Measurements from ENCODE around the gene PI4KB.

Gene PI4KB

GRCh38 chr1:151312826-151313225 lies 14.4 kb downstream of the PI4KB start:
- Histone ChIP-seq H3K9ac (ENCODE audit: low read length) (no peak overlapping the region), H3K4me2 (ENCODE audit: low read depth, low read length, poor library complexity, severe bottlenecking) (no peak overlapping the region), H3K27me3 (ENCODE audit: low read length) (no peaks in the 10 kb centered on the region), H3K36me3 (ENCODE audit: low read length) (no peaks in the 10 kb centered on the region), H4K20me1 (ENCODE audit: low read depth, low read length) (no peaks in the 10 kb centered on the region), H3K9me3 (ENCODE audit: insufficient read depth, low read length) (no peaks in the 10 kb centered on the region), H3F3A (ENCODE audit: insufficient read depth) (no peaks in the 10 kb centered on the region), H3K27ac (ENCODE audit: low read depth, low read length) (no peak overlapping the region), H2AFZ (ENCODE audit: low read depth, low read length, severe bottlenecking) (no peak overlapping the region), H3K9me2 (replicated peaks; ENCODE audit: insufficient read depth, low read length) (no peaks in the 10 kb centered on the region), H3K4me3 (ENCODE audit: insufficient read depth, low read length, poor library complexity, severe bottlenecking) (no peak overlapping the region), H3K79me2 (ENCODE audit: insufficient read depth, low read length) (no peaks in the 10 kb centered on the region)
- TF ChIP-seq CTCF (IDR thresholded peaks at IDR 0.05; ENCODE audit: insufficient read depth, low read length, poor library complexity, severe bottlenecking): no peak
- TF ChIP-seq EZH2phosphoT487 (conservative IDR thresholded peaks at IDR 0.05; ENCODE audit: low read length): no peak

GRCh38 chr1:151312411-151312810 lies 14.8 kb downstream of the PI4KB start:
- Histone ChIP-seq H3K9ac (ENCODE audit: low read length) (no peak overlapping the region), H3K4me3 (ENCODE audit: insufficient read depth, low read length, poor library complexity, severe bottlenecking) (no peak overlapping the region), H3F3A (ENCODE audit: insufficient read depth) (no peaks in the 10 kb centered on the region), H3K79me2 (ENCODE audit: insufficient read depth, low read length) (no peaks in the 10 kb centered on the region), H3K9me2 (replicated peaks; ENCODE audit: insufficient read depth, low read length) (no peaks in the 10 kb centered on the region), H3K27ac (ENCODE audit: low read depth, low read length) (no peak overlapping the region), H3K9me3 (ENCODE audit: insufficient read depth, low read length) (no peaks in the 10 kb centered on the region), H3K27me3 (ENCODE audit: low read length) (no peaks in the 10 kb centered on the region), H4K20me1 (ENCODE audit: low read depth, low read length) (no peaks in the 10 kb centered on the region), H3K36me3 (ENCODE audit: low read length) (no peaks in the 10 kb centered on the region), H3K4me2 (ENCODE audit: low read depth, low read length, poor library complexity, severe bottlenecking) (no peak overlapping the region), H2AFZ (ENCODE audit: low read depth, low read length, severe bottlenecking) (no peak overlapping the region)
- TF ChIP-seq CTCF (IDR thresholded peaks at IDR 0.05; ENCODE audit: insufficient read depth, low read length, poor library complexity, severe bottlenecking) (no peak), EZH2phosphoT487 (conservative IDR thresholded peaks at IDR 0.05; ENCODE audit: low read length) (no peak)

- no peak overlapping the region for H3K27ac ChIP-seq (ENCODE audit: low read depth, low read length)
- TF ChIP-seq EZH2phosphoT487 (conservative IDR thresholded peaks at IDR 0.05; ENCODE audit: low read length) (no peak), CTCF (IDR thresholded peaks at IDR 0.05; ENCODE audit: insufficient read depth, low read length, poor library complexity, severe bottlenecking) (no peak)
Measured at GRCh38 chr1:151311589-151312331, 15.5 kb downstream of the PI4KB start.

More at GRCh38 chr1:151311589-151312331, 15.5 kb downstream of the PI4KB start:
- no peaks in the 10 kb centered on the region for H4K20me1 ChIP-seq (ENCODE audit: low read depth, low read length)
- no peaks in the 10 kb centered on the region for H3F3A ChIP-seq (ENCODE audit: insufficient read depth)
- no peaks in the 10 kb centered on the region for H3K36me3 ChIP-seq (ENCODE audit: low read length)
- no peak overlapping the region for H3K4me2 ChIP-seq (ENCODE audit: low read depth, low read length, poor library complexity, severe bottlenecking)
- H3K27me3 ChIP-seq (ENCODE audit: low read length): no peaks in the 10 kb centered on the region
- no peaks in the 10 kb centered on the region for H3K9me2 ChIP-seq (replicated peaks; ENCODE audit: insufficient read depth, low read length)
- H3K4me3 ChIP-seq (ENCODE audit: insufficient read depth, low read length, poor library complexity, severe bottlenecking): no peak overlapping the region
- no peaks in the 10 kb centered on the region for H3K9me3 ChIP-seq (ENCODE audit: insufficient read depth, low read length)
- H3K9ac ChIP-seq (ENCODE audit: low read length): no peak overlapping the region
- H2AFZ ChIP-seq (ENCODE audit: low read depth, low read length, severe bottlenecking): no peak overlapping the region
- H3K79me2 ChIP-seq (ENCODE audit: insufficient read depth, low read length): no peaks in the 10 kb centered on the region

All from SU-DHL-6 (cell line).